GM12878 (cell line): ENCODE measurements around the gene SLC25A42. TPM values are rescaled to one million over a fixed set of nuclear protein-coding genes. Genes with fewer than 3 reads are reported as not detected.

Source experiments
- ATAC-seq: fragments of 200-7000 bp; cut with Tn5 transposase; 3 replicates; pipeline ENCODE4 v1.9.1; 2020; ENCODE audit warnings: mild to moderate bottlenecking, moderate library complexity
- BruUV-seq: library from RNA; stranded (reverse); fragments of 400-500 nt; replicated peaks from 2 replicates; lab custom pipeline; 2021; lab: Mats Ljungman, UMichigan
- CTCF ChIA-PET: fragments of 300-600 bp; sonication (Branson Sonifier 250); formaldehyde crosslinking; extraction: SDS; loops from one replicate; lab custom pipeline; 2021; ENCODE audit warnings: inconsistent platforms; lab: Yijun Ruan, JAX
- POLR2A ChIA-PET: fragments of 350-600 bp; formaldehyde crosslinking; extraction: SDS; loops from one replicate; lab custom pipeline; 2021; ENCODE audit warnings: inconsistent platforms; lab: Charles Lee
- RAD21 ChIA-PET: fragments of 300-600 bp; sonication (Branson Sonifier 250); formaldehyde crosslinking; loops from one replicate; lab custom pipeline; 2023; ENCODE audit warnings: antibody characterized with exemption; ENCODE audit not compliant: unreplicated experiment; lab: Charles Lee
- SMC1A ChIA-PET: fragments of 300-600 bp; sonication (Branson Sonifier 250); formaldehyde crosslinking; loops from one replicate; lab custom pipeline; 2023; ENCODE audit not compliant: unreplicated experiment, uncharacterized antibody; lab: Charles Lee
- DNase-seq: peaks from one replicate; pipeline ENCODE4 v3.0.0-alpha.2; 2011; ENCODE audit warnings: low read depth, low spot score
- FAIRE-seq: peaks from 3 replicates; lab custom pipeline; 2011; peaks lifted over from hg19 to GRCh38; lab: Jason Lieb, UNC
- H2AFZ ChIP-seq: 2 replicates; pipeline ENCODE4 v1.6.0; 2011; ENCODE audit warnings: low read depth, low read length, control low read depth; ENCODE audit not compliant: control insufficient read depth
- H3K27ac ChIP-seq: 2 replicates; pipeline ENCODE4 v1.5.1; 2011; ENCODE audit warnings: control low read depth; ENCODE audit not compliant: control insufficient read depth, insufficient read depth
- H3K27me3 ChIP-seq, 2 experiments: replicated peaks in 1 of 2; 2 replicates each; pipeline versions ENCODE4 v1.6.0 to v1.6.1; 2011; ENCODE audit warnings: low read length in 1 of 2; ENCODE audit not compliant: control insufficient read depth in 2 of 2, insufficient read depth in 2 of 2
- H3K36me3 ChIP-seq, 2 experiments: 2 replicates each; pipeline ENCODE4 v1.5.1; 2011; ENCODE audit warnings: low read length in 1 of 2; ENCODE audit not compliant: control insufficient read depth in 2 of 2, insufficient read depth in 2 of 2
- H3K4me1 ChIP-seq: 2 replicates; pipeline ENCODE4 v1.6.1; 2011; ENCODE audit warnings: mild to moderate bottlenecking, low read length, moderate library complexity, mixed read lengths; ENCODE audit not compliant: control insufficient read depth, insufficient read depth
- H3K4me2 ChIP-seq: 2 replicates; pipeline ENCODE4 v1.6.0; 2011; ENCODE audit warnings: control low read depth; ENCODE audit not compliant: control insufficient read depth, insufficient read depth
- H3K4me3 ChIP-seq: fragments of 200-600 bp; sonication (generic); 2 replicates; pipeline ENCODE4 v1.5.1; 2016
- H3K79me2 ChIP-seq: 2 replicates; pipeline ENCODE4 v1.6.0; 2011; ENCODE audit warnings: low read length; ENCODE audit not compliant: control insufficient read depth, insufficient read depth
- H3K9ac ChIP-seq: 2 replicates; pipeline ENCODE4 v1.8.0; 2011; ENCODE audit warnings: low read length, control low read depth, mixed read lengths; ENCODE audit not compliant: control insufficient read depth, insufficient read depth
- H3K9me3 ChIP-seq: replicated peaks from 3 replicates; pipeline ENCODE4 v1.5.1; 2011; ENCODE audit warnings: mild to moderate bottlenecking, low read length; ENCODE audit not compliant: control insufficient read depth, insufficient read depth
- H4K20me1 ChIP-seq: 2 replicates; pipeline ENCODE4 v1.6.0; 2011; ENCODE audit not compliant: control insufficient read depth, insufficient read depth
- CHD2 ChIP-seq: IDR thresholded peaks from 2 replicates; pipeline ENCODE4 v1.6.1; 2011; ENCODE audit warnings: low read depth, low read length, improper control_type of control experiment, borderline replicate concordance
- CREB1 ChIP-seq: IDR thresholded peaks from 2 replicates; pipeline ENCODE4 v1.6.1; 2012; ENCODE audit warnings: low read depth, mild to moderate bottlenecking, inconsistent platforms
- EED ChIP-seq: sonication (generic); IDR thresholded peaks from 2 replicates; pipeline ENCODE4 v1.6.1; 2016; ENCODE audit warnings: antibody characterized with exemption, low read depth
- GABPA ChIP-seq: IDR thresholded peaks from 2 replicates; pipeline ENCODE4 v1.6.1; 2014; ENCODE audit warnings: antibody characterized with exemption, low read depth, mild to moderate bottlenecking, inconsistent platforms
- HCFC1 ChIP-seq: fragments of 150-350 bp; IDR thresholded peaks from 2 replicates; pipeline ENCODE4 v1.6.1; 2014; ENCODE audit warnings: low read length
- MEF2B ChIP-seq: fragments of 450-650 bp; IDR thresholded peaks from 2 replicates; pipeline ENCODE4 v1.6.1; 2018; ENCODE audit warnings: mild to moderate bottlenecking, moderate library complexity; ENCODE audit not compliant: partially characterized antibody, poor library complexity, severe bottlenecking
- MYC ChIP-seq: IDR thresholded peaks from 2 replicates; pipeline ENCODE4 v1.6.1; 2011; ENCODE audit warnings: mild to moderate bottlenecking, low read length, moderate library complexity, inconsistent platforms; ENCODE audit not compliant: insufficient read depth, insufficient replicate concordance, insufficient read length, severe bottlenecking
- POLR2AphosphoS5 ChIP-seq: IDR thresholded peaks from 2 replicates; pipeline ENCODE4 v1.6.1; 2011; ENCODE audit warnings: mild to moderate bottlenecking, low read length, inconsistent platforms
- SRF ChIP-seq, 2 experiments: IDR thresholded peaks; 2 replicates each; pipeline ENCODE4 v1.6.1; 2011; ENCODE audit warnings: low read depth in 2 of 2, low read length in 2 of 2, mild to moderate bottlenecking in 1 of 2, moderate library complexity in 1 of 2
- STAT1 ChIP-seq: fragments of 450-650 bp; conservative IDR thresholded peaks from 2 replicates; pipeline ENCODE4 v1.6.1; 2014; ENCODE audit warnings: antibody characterized with exemption, mild to moderate bottlenecking
- STAT3 ChIP-seq: IDR thresholded peaks from 2 replicates; pipeline ENCODE4 v1.6.1; 2011; ENCODE audit warnings: low read depth, low read length, improper control_type of control experiment
- TAF1 ChIP-seq: IDR thresholded peaks from 2 replicates; pipeline ENCODE4 v1.6.1; 2011; ENCODE audit warnings: mild to moderate bottlenecking, low read depth, low read length, borderline replicate concordance
- TCF3 ChIP-seq: IDR thresholded peaks from 2 replicates; pipeline ENCODE4 v1.6.1; 2012; ENCODE audit warnings: low read depth, mild to moderate bottlenecking, low read length, borderline replicate concordance; ENCODE audit not compliant: insufficient read depth
- YBX1 ChIP-seq: fragments of 450-650 bp; IDR thresholded peaks from 2 replicates; pipeline ENCODE4 v1.6.1; 2016; ENCODE audit warnings: antibody characterized with exemption
- ZZZ3 ChIP-seq: IDR thresholded peaks from 2 replicates; pipeline ENCODE4 v1.6.1; 2011; ENCODE audit warnings: low read depth; ENCODE audit not compliant: control insufficient read depth, insufficient read length
- WGBS: methylation state at CpG from one replicate; pipeline ENCODE4 v1.1.6; 2016; ENCODE audit warnings: low lambda C conversion rate; ENCODE audit not compliant: insufficient replicate concordance, insufficient coverage; ENCODE audit errors: missing lambda C conversion rate; 5-methylcytosine and 5-hydroxymethylcytosine counted together
- in situ Hi-C: fragments of 300-500 bp; cut with MboI; formaldehyde crosslinking; loops from 9 replicates; pipeline ENCODE4 v1.14.3; 2018; ENCODE audit warnings: mixed read lengths
- intact Hi-C: fragments of 100-400 bp; cut with micrococcal nuclease; formaldehyde crosslinking; loops from one replicate; pipeline ENCODE4 v1.14.2; 2022; ENCODE audit not compliant: unreplicated experiment
- polyA plus RNA-seq, 11 experiments: library from polyadenylated mRNA; depleted of rRNA in 4 of 11; unstranded in 6 of 11; stranded (reverse) in 5 of 11; fragments of >200 nt; fragmentation: Nextera tagmentation in 4 of 11; fragmentation: Illumina TruSeq in 1 of 11; extraction: Ambion mirVana in 4 of 11; extraction: Trizol in 1 of 11; gene quantifications; 1 replicate in 1 of 11; 2 replicates in 10 of 11; pipeline versions ENCODE4 v1.2.1 to v1.2.3, GENCODE V29; 2011 to 2016; ENCODE audit warnings: inconsistent platforms in 2 of 11, missing spikeins in 2 of 11, low read depth in 1 of 11
- total RNA-seq, 4 experiments: library from RNA; depleted of rRNA in 3 of 4; stranded (reverse); fragments of >200 nt in 3 of 4; fragmentation: Illumina TruSeq in 1 of 4; extraction: Trizol in 1 of 4; gene quantifications; 2 replicates each; pipeline versions ENCODE4 v1.2.1 to v1.2.3, GENCODE V29; 2013 to 2021
- TF ChIP-seq, protein P1 (sequence below): fragments of 450-650 bp; conservative IDR thresholded peaks from 2 replicates; pipeline ENCODE4 v1.6.1; 2017; ENCODE audit warnings: mild to moderate bottlenecking, moderate library complexity
- TF ChIP-seq, protein P2 (sequence below): fragments of 150-350 bp; IDR thresholded peaks from 2 replicates; pipeline ENCODE4 v1.6.1; 2014; ENCODE audit warnings: mild to moderate bottlenecking, low read depth, low read length
- TF ChIP-seq, protein P3 (sequence below): IDR thresholded peaks from 2 replicates; pipeline ENCODE4 v1.6.1; 2012; ENCODE audit warnings: low read depth, low read length, improper control_type of control experiment

Gene SLC25A42
- total and polyA plus RNA-seq, 10 of the 15 experiments (the other 5 are each of a cell fraction or from before 2014, with no cell fraction given) = 0.24 to 19.2 (median 9.6) TPM

- no peak for ATAC-seq
- POLR2A ChIA-PET = no interaction called here
- H3K9ac ChIP-seq = no peak overlapping the region
- in situ Hi-C loops = no loop called here
- TF ChIP-seq TCF3 (no peak), YBX1 (no peak), CREB1 (no peak), MYC (no peak), STAT3 (no peak), ZZZ3 (no peak), STAT1 (no peak), SRF (IDR thresholded peaks at IDR 0.05; ENCODE audit: low read depth in 2 of 2, low read length in 2 of 2) (no peak), CHD2 (no peak), GABPA (no peak), MEF2B (no peak), EED (no peak), POLR2AphosphoS5 (no peak), TAF1 (no peak), HCFC1 (no peak)
- TF ChIP-seq, protein P1, sequence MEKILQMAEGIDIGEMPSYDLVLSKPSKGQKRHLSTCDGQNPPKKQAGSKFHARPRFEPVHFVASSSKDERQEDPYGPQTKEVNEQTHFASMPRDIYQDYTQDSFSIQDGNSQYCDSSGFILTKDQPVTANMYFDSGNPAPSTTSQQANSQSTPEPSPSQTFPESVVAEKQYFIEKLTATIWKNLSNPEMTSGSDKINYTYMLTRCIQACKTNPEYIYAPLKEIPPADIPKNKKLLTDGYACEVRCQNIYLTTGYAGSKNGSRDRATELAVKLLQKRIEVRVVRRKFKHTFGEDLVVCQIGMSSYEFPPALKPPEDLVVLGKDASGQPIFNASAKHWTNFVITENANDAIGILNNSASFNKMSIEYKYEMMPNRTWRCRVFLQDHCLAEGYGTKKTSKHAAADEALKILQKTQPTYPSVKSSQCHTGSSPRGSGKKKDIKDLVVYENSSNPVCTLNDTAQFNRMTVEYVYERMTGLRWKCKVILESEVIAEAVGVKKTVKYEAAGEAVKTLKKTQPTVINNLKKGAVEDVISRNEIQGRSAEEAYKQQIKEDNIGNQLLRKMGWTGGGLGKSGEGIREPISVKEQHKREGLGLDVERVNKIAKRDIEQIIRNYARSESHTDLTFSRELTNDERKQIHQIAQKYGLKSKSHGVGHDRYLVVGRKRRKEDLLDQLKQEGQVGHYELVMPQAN = no peak
- TF ChIP-seq, protein P2, sequence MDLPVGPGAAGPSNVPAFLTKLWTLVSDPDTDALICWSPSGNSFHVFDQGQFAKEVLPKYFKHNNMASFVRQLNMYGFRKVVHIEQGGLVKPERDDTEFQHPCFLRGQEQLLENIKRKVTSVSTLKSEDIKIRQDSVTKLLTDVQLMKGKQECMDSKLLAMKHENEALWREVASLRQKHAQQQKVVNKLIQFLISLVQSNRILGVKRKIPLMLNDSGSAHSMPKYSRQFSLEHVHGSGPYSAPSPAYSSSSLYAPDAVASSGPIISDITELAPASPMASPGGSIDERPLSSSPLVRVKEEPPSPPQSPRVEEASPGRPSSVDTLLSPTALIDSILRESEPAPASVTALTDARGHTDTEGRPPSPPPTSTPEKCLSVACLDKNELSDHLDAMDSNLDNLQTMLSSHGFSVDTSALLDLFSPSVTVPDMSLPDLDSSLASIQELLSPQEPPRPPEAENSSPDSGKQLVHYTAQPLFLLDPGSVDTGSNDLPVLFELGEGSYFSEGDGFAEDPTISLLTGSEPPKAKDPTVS = no peak
- TF ChIP-seq, protein P3, sequence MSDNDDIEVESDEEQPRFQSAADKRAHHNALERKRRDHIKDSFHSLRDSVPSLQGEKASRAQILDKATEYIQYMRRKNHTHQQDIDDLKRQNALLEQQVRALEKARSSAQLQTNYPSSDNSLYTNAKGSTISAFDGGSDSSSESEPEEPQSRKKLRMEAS = no peak
- TF ChIP-seq, all 136 proteins: peak for 0
- H3K4me3 ChIP-seq = no peak overlapping the region
- DNase-seq (no peak), FAIRE-seq (no peak)
- H3K27me3 ChIP-seq = no peaks in the 10 kb centered on the region
- no peaks in the 10 kb centered on the region for H3K4me1 ChIP-seq
- H3K79me2 ChIP-seq = no peaks in the 10 kb centered on the region
- ChIA-PET SMC1A (interaction anchor here (1.1 to 1.6 kb wide), 3 partner anchors 61 to 92 kb away, joined by 3 to 4 read pairs (median 4); no protein-coding TSS in a partner anchor), RAD21 (no interaction called here), CTCF (interaction anchor here (1.3 to 3.7 kb wide), 6 partner anchors 13 to 123 kb away, joined by 3 to 24 read pairs (median 10); no protein-coding TSS in a partner anchor)
- BruUV-seq = no TSS peak
- no peaks in the 10 kb centered on the region for H3K9me3 ChIP-seq
- no peak overlapping the region for H2AFZ ChIP-seq
- H3K36me3 ChIP-seq = peaks cover 24 to 32% of the 10 kb centered on the region in 2 experiments
- H3K27ac ChIP-seq = no peak overlapping the region
- intact Hi-C loops = loop anchor here (5.0 kb wide), 1 partner anchor 61 kb away; no protein-coding TSS in a partner anchor
- no peak overlapping the region for H3K4me2 ChIP-seq
- WGBS = 93% methylated on average over 20 of the region's 20 CpGs
- H4K20me1 ChIP-seq = no peaks in the 10 kb centered on the region; the same call in 1 of the 2 replicates
Observed at GRCh38 chr19:19051478-19052213, 12.1 kb upstream of the SLC25A42 start.
